Liver (tissue), 9 donors: Measurements from ENCODE around the gene CEP131. TPM values are rescaled to one million over a fixed set of nuclear protein-coding genes. Genes with fewer than 3 reads are reported as not detected.
A peak's percentile ranks its signal among the peaks of the same experiment; 100 is the strongest.

Experiments used
- DNase-seq: peaks from one replicate; pipeline ENCODE4 v3.0.0-alpha.2; 2017; ENCODE audit warnings: low spot score
- H3K27ac ChIP-seq, 2 donors: one replicate each; pipeline ENCODE4 v1.7.0; 2013; ENCODE audit warnings: inconsistent platforms in 2 of 2, low read length in 2 of 2, control low read depth in 1 of 2, low read depth in 1 of 2, mild to moderate bottlenecking in 1 of 2
- H3K27me3 ChIP-seq, 4 donors: one replicate each; pipeline versions ENCODE4 v1.6.1 to v1.7.0; 2013; ENCODE audit warnings: low read length in 3 of 4, inconsistent platforms in 1 of 4, mild to moderate bottlenecking in 1 of 4, moderate library complexity in 1 of 4; ENCODE audit not compliant: control insufficient read depth in 4 of 4, insufficient read depth in 4 of 4
- H3K36me3 ChIP-seq, 4 donors: one replicate each; pipeline versions ENCODE4 v1.6.1 to v1.7.0; 2013; ENCODE audit warnings: low read length in 3 of 4, mild to moderate bottlenecking in 3 of 4, low read depth in 1 of 4, moderate library complexity in 1 of 4; ENCODE audit not compliant: control insufficient read depth in 4 of 4, insufficient read depth in 3 of 4
- H3K4me1 ChIP-seq, 4 donors: one replicate each; pipeline versions ENCODE4 v1.6.1 to v1.7.0; 2013; ENCODE audit warnings: low read length in 3 of 4, mild to moderate bottlenecking in 3 of 4, moderate library complexity in 1 of 4; ENCODE audit not compliant: control insufficient read depth in 4 of 4, insufficient read depth in 4 of 4
- H3K4me3 ChIP-seq, 3 donors: one replicate each; pipeline versions ENCODE4 v1.6.1 to v1.7.0; 2013; ENCODE audit warnings: low read length in 3 of 3, control low read depth in 1 of 3, low read depth in 1 of 3, mild to moderate bottlenecking in 1 of 3
- H3K9ac ChIP-seq, 2 donors: one replicate each; pipeline ENCODE4 v1.7.0; 2013; ENCODE audit warnings: low read length in 2 of 2, mild to moderate bottlenecking in 2 of 2, moderate library complexity in 2 of 2, control low read depth in 1 of 2, low read depth in 1 of 2
- H3K9me3 ChIP-seq, 4 donors: one replicate each; pipeline versions ENCODE4 v1.6.1 to v1.7.0; 2013; ENCODE audit warnings: low read length in 3 of 4; ENCODE audit not compliant: control insufficient read depth in 4 of 4
- FOXA1 ChIP-seq: IDR thresholded peaks from 2 replicates; pipeline ENCODE4 v1.6.1; 2016; ENCODE audit warnings: antibody characterized with exemption
- FOXA2 ChIP-seq: IDR thresholded peaks from 2 replicates; pipeline ENCODE4 v1.6.1; 2016; ENCODE audit warnings: antibody characterized with exemption
- GABPA ChIP-seq, 2 donors: IDR thresholded peaks in 1 of 2; conservative IDR thresholded peaks in 1 of 2; 2 replicates each; pipeline ENCODE4 v1.6.1; 2016; ENCODE audit warnings: antibody characterized with exemption in 2 of 2, mild to moderate bottlenecking in 1 of 2, moderate library complexity in 1 of 2
- HNF4A ChIP-seq, 2 donors: conservative IDR thresholded peaks; 2 replicates each; pipeline ENCODE4 v1.6.1; 2016; ENCODE audit warnings: antibody characterized with exemption in 2 of 2, mild to moderate bottlenecking in 2 of 2
- HNF4G ChIP-seq: IDR thresholded peaks from 2 replicates; pipeline ENCODE4 v1.6.1; 2016; ENCODE audit warnings: antibody characterized with exemption
- JUND ChIP-seq, 2 donors: IDR thresholded peaks; 2 replicates each; pipeline ENCODE4 v1.6.1; 2016; ENCODE audit warnings: antibody characterized with exemption in 2 of 2
- NR2F2 ChIP-seq: IDR thresholded peaks from 2 replicates; pipeline ENCODE4 v1.6.1; 2016; ENCODE audit warnings: antibody characterized with exemption
- RAD21 ChIP-seq, 2 donors: IDR thresholded peaks; 2 replicates each; pipeline ENCODE4 v1.6.1; 2016; ENCODE audit warnings: antibody characterized with exemption in 2 of 2, mild to moderate bottlenecking in 2 of 2
- REST ChIP-seq: IDR thresholded peaks from 2 replicates; pipeline ENCODE4 v1.6.1; 2016; ENCODE audit warnings: antibody characterized with exemption, mild to moderate bottlenecking
- RXRA ChIP-seq, 2 donors: IDR thresholded peaks; 2 replicates each; pipeline ENCODE4 v1.6.1; 2017 to 2018; ENCODE audit warnings: antibody characterized with exemption in 2 of 2, mild to moderate bottlenecking in 1 of 2
- SP1 ChIP-seq: IDR thresholded peaks from 2 replicates; pipeline ENCODE4 v1.6.1; 2018; ENCODE audit warnings: antibody characterized with exemption, mild to moderate bottlenecking
- TAF1 ChIP-seq: conservative IDR thresholded peaks from 2 replicates; pipeline ENCODE4 v1.6.1; 2016; ENCODE audit warnings: antibody characterized with exemption, mild to moderate bottlenecking
- YY1 ChIP-seq: IDR thresholded peaks from 2 replicates; pipeline ENCODE4 v1.6.1; 2016; ENCODE audit warnings: antibody characterized with exemption, mild to moderate bottlenecking
- ZBTB33 ChIP-seq: IDR thresholded peaks from 2 replicates; pipeline ENCODE4 v1.6.1; 2016; ENCODE audit warnings: antibody characterized with exemption
- WGBS: extraction: QIAGEN DNeasy Blood & Tissue Kit; methylation state at CpG from one replicate; pipeline ENCODE4 v1.1.7; 2013; 5-methylcytosine and 5-hydroxymethylcytosine counted together
- polyA plus RNA-seq, 2 donors: library from polyadenylated mRNA; stranded (reverse) in 1 of 2; unstranded in 1 of 2; fragments of 200-250 nt in 1 of 2; fragments of >200 nt in 1 of 2; fragmentation: Nextera tagmentation in 1 of 2; extraction: Ambion mirVana in 1 of 2; gene quantifications; one replicate each; pipeline versions ENCODE4 v1.2.1 to v1.2.3, GENCODE V29; 2013 to 2015
- total RNA-seq, 2 donors: library from RNA; depleted of rRNA; stranded (reverse); fragments of >200 nt; gene quantifications; one replicate each; pipeline ENCODE4 v1.2.3, GENCODE V29; 2014
- TF ChIP-seq, protein P1 (sequence below): fragments of 150-350 bp; IDR thresholded peaks from 2 replicates; pipeline ENCODE4 v1.5.1; 2017; ENCODE audit warnings: improper control_type of control experiment, low read depth, low read length; ENCODE audit not compliant: missing input control
- TF ChIP-seq, protein P2 (sequence below): IDR thresholded peaks from 2 replicates; pipeline ENCODE4 v1.6.1; 2016; ENCODE audit warnings: antibody characterized with exemption
- donor health status: healthy.
- donor health status: healthy.
- donor health status: healthy.
- donor health status: healthy.
- donor health status: healthy.

The CEP131 gene
- total and polyA plus RNA-seq, 4 donors = 0.71 to 6.3 (median 2.2) TPM

GRCh38 chr17:81237591-81238489, 15.1 kb upstream of the CEP131 start:
- H3K27me3 ChIP-seq = no peaks in the 10 kb centered on the region
- no peak overlapping the region for H3K27ac ChIP-seq

More at GRCh38 chr17:81237591-81238489, 15.1 kb upstream of the CEP131 start:
- H3K9me3 ChIP-seq = no peaks in the 10 kb centered on the region
- TF ChIP-seq SP1 = no peak
- TF ChIP-seq ZBTB33 = no peak
- TF ChIP-seq JUND (IDR thresholded peaks at IDR 0.05) = no peak
- TF ChIP-seq REST = no peak
- no peak for TF ChIP-seq FOXA1
- no peak for TF ChIP-seq HNF4G
- TF ChIP-seq TAF1 = no peak
- no peak for TF ChIP-seq YY1
- TF ChIP-seq FOXA2 = no peak
- TF ChIP-seq, protein P1, sequence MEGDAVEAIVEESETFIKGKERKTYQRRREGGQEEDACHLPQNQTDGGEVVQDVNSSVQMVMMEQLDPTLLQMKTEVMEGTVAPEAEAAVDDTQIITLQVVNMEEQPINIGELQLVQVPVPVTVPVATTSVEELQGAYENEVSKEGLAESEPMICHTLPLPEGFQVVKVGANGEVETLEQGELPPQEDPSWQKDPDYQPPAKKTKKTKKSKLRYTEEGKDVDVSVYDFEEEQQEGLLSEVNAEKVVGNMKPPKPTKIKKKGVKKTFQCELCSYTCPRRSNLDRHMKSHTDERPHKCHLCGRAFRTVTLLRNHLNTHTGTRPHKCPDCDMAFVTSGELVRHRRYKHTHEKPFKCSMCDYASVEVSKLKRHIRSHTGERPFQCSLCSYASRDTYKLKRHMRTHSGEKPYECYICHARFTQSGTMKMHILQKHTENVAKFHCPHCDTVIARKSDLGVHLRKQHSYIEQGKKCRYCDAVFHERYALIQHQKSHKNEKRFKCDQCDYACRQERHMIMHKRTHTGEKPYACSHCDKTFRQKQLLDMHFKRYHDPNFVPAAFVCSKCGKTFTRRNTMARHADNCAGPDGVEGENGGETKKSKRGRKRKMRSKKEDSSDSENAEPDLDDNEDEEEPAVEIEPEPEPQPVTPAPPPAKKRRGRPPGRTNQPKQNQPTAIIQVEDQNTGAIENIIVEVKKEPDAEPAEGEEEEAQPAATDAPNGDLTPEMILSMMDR = no peak
- no peak for TF ChIP-seq GABPA (IDR thresholded peaks at IDR 0.05 in 1 of 2, conservative IDR thresholded peaks at IDR 0.05 in 1 of 2)
- no peak for TF ChIP-seq HNF4A (conservative IDR thresholded peaks at IDR 0.05)
- TF ChIP-seq RAD21 (IDR thresholded peaks at IDR 0.05) = no peak
- no peak for TF ChIP-seq NR2F2
- no peak for TF ChIP-seq RXRA (IDR thresholded peaks at IDR 0.05)
- TF ChIP-seq, protein P2, sequence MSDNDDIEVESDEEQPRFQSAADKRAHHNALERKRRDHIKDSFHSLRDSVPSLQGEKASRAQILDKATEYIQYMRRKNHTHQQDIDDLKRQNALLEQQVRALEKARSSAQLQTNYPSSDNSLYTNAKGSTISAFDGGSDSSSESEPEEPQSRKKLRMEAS = no peak
- DNase-seq = no peak
- H3K9ac ChIP-seq = peak overlapping the region; percentile 22 to 75
- 54% methylated on average over 36 of the region's 36 CpGs for WGBS
- H3K36me3 ChIP-seq = peaks cover 0 to 5% (median 1%) of the 10 kb centered on the region in 4 donors
- H3K4me1 ChIP-seq = peaks cover 6 to 31% (median 27%) of the 10 kb centered on the region in 4 donors
- H3K4me3 ChIP-seq = peak overlapping the region; percentile 62 to 98 (median 89)
